Fibroblast of lung (primary cell): ENCODE data around the gene PDE9A. TPM values are rescaled to one million over a fixed set of nuclear protein-coding genes. Genes with fewer than 3 reads are reported as not detected.

Experiments used
- DNase-seq, 2 donors: peaks; one replicate each; pipeline versions ENCODE4 v3.0.0 to v3.0.0-alpha.2; 2010; ENCODE audit warnings: low read depth in 2 of 2
- H2AFZ ChIP-seq: 2 replicates; pipeline ENCODE4 v1.5.1; 2012; ENCODE audit warnings: low read length, control low read depth, inconsistent platforms
- H3K27ac ChIP-seq: 2 replicates; pipeline ENCODE4 v1.5.1; 2011; ENCODE audit warnings: low read length, control low read depth; ENCODE audit not compliant: insufficient read depth
- H3K27me3 ChIP-seq: 2 replicates; pipeline ENCODE4 v1.5.1; 2011; ENCODE audit warnings: mild to moderate bottlenecking, low read length; ENCODE audit not compliant: control insufficient read depth, insufficient read depth
- H3K36me3 ChIP-seq: 2 replicates; pipeline ENCODE4 v1.5.1; 2011; ENCODE audit warnings: low read length; ENCODE audit not compliant: control insufficient read depth, insufficient read depth
- H3K4me1 ChIP-seq: 2 replicates; pipeline ENCODE4 v1.5.1; 2011; ENCODE audit warnings: low read length; ENCODE audit not compliant: control insufficient read depth, insufficient read depth; ENCODE audit errors: extremely low read depth
- H3K4me2 ChIP-seq: 2 replicates; pipeline ENCODE4 v1.5.1; 2011; ENCODE audit warnings: low read length, control low read depth; ENCODE audit not compliant: insufficient read depth; ENCODE audit errors: extremely low read depth
- H3K4me3 ChIP-seq, 4 experiments: fragments of 200-600 bp in 1 of 4; sonication (generic) in 1 of 4; replicated peaks in 1 of 4; 2 replicates each; pipeline ENCODE4 v1.5.1; 2011 to 2016; ENCODE audit warnings: low read length in 4 of 4, low read depth in 3 of 4, mild to moderate bottlenecking in 3 of 4, control low read depth in 2 of 4, inconsistent platforms in 1 of 4, mixed read lengths in 1 of 4; ENCODE audit not compliant: insufficient read depth in 1 of 4; ENCODE audit errors: control extremely low read depth in 1 of 4
- H3K79me2 ChIP-seq: 2 replicates; pipeline ENCODE4 v1.5.1; 2012; ENCODE audit warnings: mild to moderate bottlenecking, low read length, inconsistent platforms; ENCODE audit not compliant: control insufficient read depth, insufficient read depth
- H3K9ac ChIP-seq: 2 replicates; pipeline ENCODE4 v1.5.1; 2011; ENCODE audit warnings: mild to moderate bottlenecking, low read length, control low read depth; ENCODE audit not compliant: insufficient read depth
- H3K9me3 ChIP-seq: 2 replicates; pipeline ENCODE4 v1.5.1; 2012; ENCODE audit warnings: low read depth, low read length; ENCODE audit not compliant: control insufficient read depth, insufficient read depth
- H4K20me1 ChIP-seq: 2 replicates; pipeline ENCODE4 v1.5.1; 2011; ENCODE audit warnings: low read length; ENCODE audit not compliant: control insufficient read depth, insufficient read depth; ENCODE audit errors: extremely low read depth
- CTCF ChIP-seq, 2 donors: IDR thresholded peaks in 1 of 2; conservative IDR thresholded peaks in 1 of 2; 1 replicate in 1 of 2; 2 replicates in 1 of 2; pipeline ENCODE4 v1.5.1; 2011 to 2012; ENCODE audit warnings: low read length in 2 of 2, control low read depth in 1 of 2, inconsistent platforms in 1 of 2, low read depth in 1 of 2, mild to moderate bottlenecking in 1 of 2
- EZH2 ChIP-seq: IDR thresholded peaks from 2 replicates; pipeline ENCODE4 v1.5.1; 2012; ENCODE audit warnings: low read length, control low read depth, mild to moderate bottlenecking; ENCODE audit errors: missing control alignments
- polyA plus RNA-seq, 2 donors: library from polyadenylated mRNA; depleted of rRNA in 1 of 2; stranded (reverse) in 1 of 2; unstranded in 1 of 2; fragments of >200 nt; gene quantifications; 2 replicates each; pipeline ENCODE4 v1.2.1, GENCODE V29; 2011 to 2012; ENCODE audit warnings: missing spikeins in 1 of 2
- total RNA-seq: library from RNA; depleted of rRNA; stranded (reverse); fragments of >200 nt; gene quantifications from 2 replicates; pipeline ENCODE4 v1.2.1, GENCODE V29; 2014

PDE9A gene
- total and polyA plus RNA-seq, 2 donors (not counting 1 experiment from before 2014, with no cell fraction given): 1.8 to 4.4 TPM

GRCh38 chr21:42638266-42638863 lies 15.1 kb upstream of the PDE9A start:
- Histone ChIP-seq H3K27ac (no peak overlapping the region), H3K36me3 (no peaks in the 10 kb centered on the region), H3K9me3 (no peaks in the 10 kb centered on the region), H3K27me3 (no peaks in the 10 kb centered on the region), H3K4me2 (no peak overlapping the region), H3K4me1 (peaks cover 15% of the 10 kb centered on the region), H4K20me1 (no peaks in the 10 kb centered on the region), H3K9ac (no peak overlapping the region), H3K4me3 (no peak overlapping the region), H2AFZ (no peak overlapping the region), H3K79me2 (no peaks in the 10 kb centered on the region)
- TF ChIP-seq CTCF (conservative IDR thresholded peaks at IDR 0.05 in 1 of 2, IDR thresholded peaks at IDR 0.05 in 1 of 2; ENCODE audit: low read depth in 1 of 2, low read length in 2 of 2) (no peak), EZH2 (no peak)
- DNase-seq: no peak

GRCh38 chr21:42639646-42640152 lies 13.7 kb upstream of the PDE9A start:
- H3K4me1 ChIP-seq: peaks cover 17% of the 10 kb centered on the region
- H3K4me2 ChIP-seq: no peak overlapping the region
- no peaks in the 10 kb centered on the region for H4K20me1 ChIP-seq
- H3K4me3 ChIP-seq: no peak overlapping the region
- no peak for DNase-seq
- TF ChIP-seq EZH2 (no peak), CTCF (conservative IDR thresholded peaks at IDR 0.05 in 1 of 2, IDR thresholded peaks at IDR 0.05 in 1 of 2; ENCODE audit: low read depth in 1 of 2, low read length in 2 of 2) (no peak)
- no peak overlapping the region for H3K27ac ChIP-seq
- H3K9me3 ChIP-seq: no peaks in the 10 kb centered on the region
- no peaks in the 10 kb centered on the region for H3K79me2 ChIP-seq
- no peak overlapping the region for H2AFZ ChIP-seq
- no peaks in the 10 kb centered on the region for H3K27me3 ChIP-seq
- H3K9ac ChIP-seq: no peak overlapping the region
- no peaks in the 10 kb centered on the region for H3K36me3 ChIP-seq

- H3K27me3 ChIP-seq: no peaks in the 10 kb centered on the region
- H3K4me1 ChIP-seq: peaks cover 17% of the 10 kb centered on the region
- no peak overlapping the region for H3K4me3 ChIP-seq
- H2AFZ ChIP-seq: no peak overlapping the region
- no peak for DNase-seq
- TF ChIP-seq EZH2 (no peak), CTCF (conservative IDR thresholded peaks at IDR 0.05 in 1 of 2, IDR thresholded peaks at IDR 0.05 in 1 of 2; ENCODE audit: low read depth in 1 of 2, low read length in 2 of 2) (no peak)
- H3K79me2 ChIP-seq: no peaks in the 10 kb centered on the region
- H3K9ac ChIP-seq: no peak overlapping the region
- no peaks in the 10 kb centered on the region for H4K20me1 ChIP-seq
- no peak overlapping the region for H3K27ac ChIP-seq
- H3K36me3 ChIP-seq: no peaks in the 10 kb centered on the region
- H3K4me2 ChIP-seq: no peak overlapping the region
- H3K9me3 ChIP-seq: no peaks in the 10 kb centered on the region
Measured at GRCh38 chr21:42640486-42640885, 12.9 kb upstream of the PDE9A start.
